Small intestine (tissue), 7 donors: ENCODE data around the gene MYLIP. TPM values are rescaled to one million over a fixed set of nuclear protein-coding genes. Genes with fewer than 3 reads are reported as not detected.

ENCODE experiments used
- DNase-seq, 2 donors: peaks; one replicate each; pipeline versions ENCODE4 v3.0.0 to v3.0.0-alpha.2; 2013
- FAIRE-seq: peaks from 2 replicates; lab custom pipeline; 2012; peaks lifted over from hg19 to GRCh38; lab: Jason Lieb, UNC
- H3K27ac ChIP-seq, 3 donors: one replicate each; pipeline ENCODE4 v1.5.1; 2013; ENCODE audit warnings: low read length in 2 of 3, mild to moderate bottlenecking in 2 of 3, control low read depth in 1 of 3, inconsistent platforms in 1 of 3, low read depth in 1 of 3, moderate library complexity in 1 of 3
- H3K27me3 ChIP-seq, 3 donors: one replicate each; pipeline ENCODE4 v1.6.1; 2013; ENCODE audit warnings: low read length in 3 of 3, inconsistent platforms in 1 of 3; ENCODE audit not compliant: control insufficient read depth in 3 of 3, insufficient read depth in 3 of 3
- H3K36me3 ChIP-seq, 3 donors: one replicate each; pipeline ENCODE4 v1.6.1; 2013; ENCODE audit warnings: low read length in 3 of 3, inconsistent platforms in 1 of 3, low read depth in 1 of 3, mild to moderate bottlenecking in 1 of 3, moderate library complexity in 1 of 3; ENCODE audit not compliant: control insufficient read depth in 3 of 3, insufficient read depth in 2 of 3
- H3K4me1 ChIP-seq, 3 donors: one replicate each; pipeline ENCODE4 v1.6.1; 2013; ENCODE audit warnings: low read length in 2 of 3, inconsistent platforms in 1 of 3, low read depth in 1 of 3, mild to moderate bottlenecking in 1 of 3, moderate library complexity in 1 of 3; ENCODE audit not compliant: control insufficient read depth in 3 of 3, insufficient read depth in 2 of 3
- H3K4me3 ChIP-seq, 3 donors: one replicate each; pipeline ENCODE4 v1.5.1; 2013; ENCODE audit warnings: low read length in 3 of 3, control low read depth in 1 of 3, inconsistent platforms in 1 of 3, low read depth in 1 of 3, mild to moderate bottlenecking in 1 of 3, moderate library complexity in 1 of 3
- H3K9me3 ChIP-seq, 2 donors: one replicate each; pipeline ENCODE4 v1.6.1; 2013; ENCODE audit warnings: low read depth in 1 of 2, low read length in 1 of 2; ENCODE audit not compliant: control insufficient read depth in 2 of 2, insufficient read depth in 1 of 2
- WGBS, 3 donors: extraction: QIAGEN DNeasy Blood & Tissue Kit; methylation state at CpG; one replicate each; pipeline ENCODE4 v1.1.7; 2013; 5-methylcytosine and 5-hydroxymethylcytosine counted together
- polyA plus RNA-seq, 4 donors: library from polyadenylated mRNA; stranded (reverse) in 3 of 4; unstranded in 1 of 4; fragments of 200-250 nt in 3 of 4; fragments of 120-200 nt in 1 of 4; gene quantifications; one replicate each; pipeline versions ENCODE4 v1.2.1 to v1.2.3, GENCODE V29; 2013
- donor health status: healthy with polysubstance abuse.
- donor health status: control.
- donor health status: control.
- donor health status: Bipolar disorder and iron deficiency.
- donor health status: healthy.

The MYLIP gene
- polyA plus RNA-seq, 4 donors: 10.7 to 51.2 (median 19.0) TPM

DNA sequence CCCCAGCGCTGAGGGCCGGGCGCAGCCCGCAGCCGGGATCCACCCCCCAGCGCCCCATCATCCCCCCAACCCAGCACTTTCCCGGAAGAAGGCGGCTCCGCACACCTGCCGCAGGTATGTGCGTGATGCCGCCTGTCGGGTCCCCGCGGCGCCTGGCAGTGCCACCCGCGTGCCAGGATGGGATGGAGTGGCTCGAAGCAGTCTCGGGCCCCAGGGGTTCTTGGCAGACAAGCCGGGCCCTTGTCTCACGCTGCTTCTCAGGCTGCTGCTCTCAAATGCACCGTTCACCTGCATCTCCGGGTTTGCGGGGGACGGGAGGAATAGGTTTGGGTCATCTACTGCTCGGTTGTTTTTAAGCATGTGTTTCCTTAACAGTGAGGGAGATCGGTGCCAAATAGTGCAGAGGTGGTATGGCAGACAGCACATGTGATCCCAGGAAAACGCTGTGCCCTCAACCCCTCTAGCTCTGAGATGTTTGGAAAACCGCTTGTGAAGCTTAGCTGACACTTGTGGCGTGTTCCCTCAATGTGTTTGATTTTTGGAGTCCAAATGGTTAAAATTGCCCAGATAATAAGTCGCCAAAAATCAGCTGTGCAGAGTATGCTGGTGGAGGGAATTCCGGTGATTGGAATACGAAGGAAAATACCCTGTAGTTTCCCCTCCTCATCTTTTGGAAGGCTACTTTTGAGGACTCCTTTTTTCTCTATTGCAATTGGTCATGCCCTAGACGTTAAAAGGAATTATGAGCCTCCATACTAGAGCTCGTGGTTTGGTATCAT, 926 bp downstream of the MYLIP start:
- peaks cover 3 to 21% (median 4%) of the 10 kb centered on the region in 3 donors for H3K4me1 ChIP-seq
- no peak for FAIRE-seq
- H3K36me3 ChIP-seq: peaks cover 0 to 5% (median 4%) of the 10 kb centered on the region in 3 donors
- H3K27me3 ChIP-seq: no peaks in the 10 kb centered on the region
- peak overlapping the region; percentile 63 to 98 (median 90) for H3K4me3 ChIP-seq
- no peaks in the 10 kb centered on the region for H3K9me3 ChIP-seq
- DNase-seq: peak in 1 of 2 donors; percentile 38
- WGBS, 3 donors: 1 to 2% (median 1%) methylated on average over 22 to 36 of the region's 36 CpGs
- peak overlapping the region; percentile 61 to 98 (median 98) for H3K27ac ChIP-seq

- peaks cover 6 to 27% (median 9%) of the 10 kb centered on the region in 3 donors for H3K4me1 ChIP-seq
- 8 to 14% (median 11%) methylated on average over 8 of the region's 8 CpGs for WGBS, 3 donors
- peak overlapping the region; percentile 63 to 98 (median 90) for H3K4me3 ChIP-seq
- H3K27ac ChIP-seq: peak overlapping the region; percentile 61 to 98 (median 98)
- H3K27me3 ChIP-seq: no peaks in the 10 kb centered on the region
- peak in 1 of 2 donors; percentile 80 for DNase-seq
- no peak for FAIRE-seq
- H3K9me3 ChIP-seq: no peaks in the 10 kb centered on the region
- H3K36me3 ChIP-seq: peaks cover 0 to 5% (median 4%) of the 10 kb centered on the region in 3 donors
Measured at GRCh38 chr6:16130437-16130891, 1.6 kb downstream of the MYLIP start.

GRCh38 chr6:16130932-16131387, 2.1 kb downstream of the MYLIP start:
- Histone ChIP-seq H3K36me3 (peaks cover 0 to 5% (median 4%) of the 10 kb centered on the region in 3 donors), H3K9me3 (no peaks in the 10 kb centered on the region), H3K4me3 (peak overlapping the region; percentile 63 to 98 (median 90)), H3K27me3 (no peaks in the 10 kb centered on the region), H3K4me1 (peaks cover 6 to 27% (median 9%) of the 10 kb centered on the region in 3 donors), H3K27ac (peak overlapping the region; percentile 61 to 98 (median 98))
- DNase-seq: peak; percentile 90 to 92
- FAIRE-seq: peak; percentile 36
- 0 to 2% (median 1%) methylated on average over 3 of the region's 3 CpGs for WGBS, 3 donors

GRCh38 chr6:16132909-16133308, 4.0 kb downstream of the MYLIP start:
- Histone ChIP-seq H3K27ac (no peak overlapping the region), H3K4me3 (no peak overlapping the region), H3K9me3 (no peaks in the 10 kb centered on the region), H3K27me3 (no peaks in the 10 kb centered on the region), H3K4me1 (peaks cover 6 to 35% (median 19%) of the 10 kb centered on the region in 3 donors), H3K36me3 (peaks cover 0 to 6% (median 5%) of the 10 kb centered on the region in 3 donors)
- no peak for DNase-seq
- no peak for FAIRE-seq

DNA sequence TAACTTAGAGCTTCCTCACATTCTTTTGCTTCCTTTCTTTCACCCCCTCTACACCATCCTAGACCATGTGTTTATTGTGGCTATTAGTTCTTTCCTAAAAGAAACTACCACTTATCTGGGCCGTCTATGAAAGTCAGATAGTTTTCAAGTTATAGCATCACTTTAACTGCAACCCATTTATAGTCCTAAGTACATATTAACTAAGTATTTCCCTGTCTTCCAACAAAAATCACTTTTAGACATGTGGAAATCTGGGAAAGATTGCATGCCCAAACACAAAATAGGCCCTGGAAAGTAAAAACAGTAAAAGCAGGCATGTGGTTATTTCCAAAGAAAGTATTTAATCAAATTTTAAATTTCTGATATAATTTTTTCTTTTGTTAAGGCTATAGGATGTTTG, 5.5 kb downstream of the MYLIP start:
- DNase-seq (no peak), FAIRE-seq (no peak)
- peaks cover 0 to 9% (median 9%) of the 10 kb centered on the region in 3 donors for H3K36me3 ChIP-seq
- H3K27me3 ChIP-seq: no peaks in the 10 kb centered on the region
- WGBS, 3 donors: 8 to 21% (median 11%) methylated on average over 1 of the region's 1 CpG
- no peaks in the 10 kb centered on the region for H3K9me3 ChIP-seq
- H3K4me3 ChIP-seq: no peak overlapping the region
- H3K27ac ChIP-seq: no peak overlapping the region
- peaks cover 9 to 35% (median 24%) of the 10 kb centered on the region in 3 donors for H3K4me1 ChIP-seq

DNA sequence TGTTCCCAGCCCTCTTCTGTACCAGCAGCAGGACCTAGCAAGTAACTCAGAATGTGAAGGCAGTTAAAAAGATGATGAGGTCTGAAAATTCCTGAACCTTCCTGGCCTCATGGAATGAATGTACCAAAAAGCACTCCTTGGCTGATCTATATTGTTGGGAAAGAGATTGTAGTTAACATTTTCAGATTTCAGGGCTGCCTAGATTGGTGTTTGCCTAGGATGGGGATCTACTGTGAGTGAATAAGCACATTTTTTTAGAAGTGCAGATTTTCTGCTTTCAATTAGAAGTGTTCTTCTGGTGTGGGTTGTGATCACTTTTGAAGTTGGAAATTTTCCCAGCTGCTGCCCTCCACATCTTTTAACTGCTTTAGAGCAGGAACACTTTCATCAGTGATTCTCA, 6.2 kb downstream of the MYLIP start:
- no peaks in the 10 kb centered on the region for H3K27me3 ChIP-seq
- H3K27ac ChIP-seq: peak overlapping the region in 1 of 3 donors; percentile 6
- no peaks in the 10 kb centered on the region for H3K9me3 ChIP-seq
- FAIRE-seq (no peak), DNase-seq (no peak)
- H3K4me1 ChIP-seq: peaks cover 9 to 35% (median 24%) of the 10 kb centered on the region in 3 donors
- H3K36me3 ChIP-seq: peaks cover 0 to 9% (median 9%) of the 10 kb centered on the region in 3 donors
- no peak overlapping the region for H3K4me3 ChIP-seq

DNA sequence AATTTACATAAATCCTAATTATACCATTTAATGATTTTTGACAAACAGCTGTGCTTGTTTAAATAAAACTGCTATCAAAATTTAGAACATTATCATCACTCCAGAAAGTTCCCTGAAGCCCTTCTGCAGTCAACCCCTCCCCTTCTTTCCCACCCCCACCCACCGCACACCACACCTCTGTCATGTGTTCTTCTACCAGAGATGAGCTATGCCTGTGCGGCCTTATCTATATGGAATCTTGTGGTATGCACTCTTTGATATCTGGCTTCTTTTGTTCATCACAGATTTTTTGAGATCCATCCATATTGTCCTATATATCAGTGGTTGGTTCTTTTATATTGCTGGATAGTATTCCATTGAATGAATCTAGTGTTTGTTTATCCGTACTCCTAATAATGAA, 7.2 kb downstream of the MYLIP start:
- DNase-seq: no peak
- Histone ChIP-seq H3K27ac (no peak overlapping the region), H3K9me3 (no peaks in the 10 kb centered on the region), H3K4me1 (peaks cover 9 to 35% (median 24%) of the 10 kb centered on the region in 3 donors), H3K27me3 (no peaks in the 10 kb centered on the region), H3K36me3 (peaks cover 0 to 14% (median 9%) of the 10 kb centered on the region in 3 donors), H3K4me3 (no peak overlapping the region)
- no peak for FAIRE-seq
- WGBS, 3 donors: 80 to 89% (median 84%) methylated on average over 3 of the region's 3 CpGs

- Histone ChIP-seq H3K4me1 (peaks cover 9 to 33% (median 24%) of the 10 kb centered on the region in 3 donors), H3K9me3 (no peaks in the 10 kb centered on the region), H3K4me3 (no peak overlapping the region), H3K27me3 (no peaks in the 10 kb centered on the region), H3K27ac (peak overlapping the region in 1 of 3 donors; percentile 34), H3K36me3 (peaks cover 0 to 17% (median 9%) of the 10 kb centered on the region in 3 donors)
- DNase-seq (no peak), FAIRE-seq (no peak)
- 51 to 65% (median 56%) methylated on average over 5 of the region's 5 CpGs for WGBS, 3 donors
Measured at GRCh38 chr6:16136621-16137450, 8.0 kb downstream of the MYLIP start.
